ENCODE data around the gene ZNF280D.

DNA sequence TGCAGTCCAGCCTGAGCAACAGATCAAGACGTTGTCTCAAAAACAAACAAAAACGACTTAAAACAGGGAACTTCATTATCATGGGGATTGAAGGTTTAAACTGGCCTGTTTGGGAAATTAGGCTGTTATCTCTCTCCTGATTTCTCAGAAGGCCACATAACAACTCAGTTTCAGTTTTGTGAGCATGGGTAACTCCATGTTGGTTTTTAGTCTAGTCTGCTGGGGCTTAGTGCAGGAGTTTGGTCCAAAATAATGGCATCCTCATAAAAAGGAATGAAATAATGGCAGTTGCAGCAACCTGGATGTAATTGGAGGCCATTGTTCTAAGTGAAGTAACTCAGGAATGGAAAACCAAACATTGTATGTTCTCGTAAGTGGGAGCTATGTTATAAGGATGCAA, 2.3 kb upstream of the ZNF280D start:
- TF ChIP-seq POLR2A (IDR thresholded peaks at IDR 0.05): no peak
- TF ChIP-seq, protein P1, sequence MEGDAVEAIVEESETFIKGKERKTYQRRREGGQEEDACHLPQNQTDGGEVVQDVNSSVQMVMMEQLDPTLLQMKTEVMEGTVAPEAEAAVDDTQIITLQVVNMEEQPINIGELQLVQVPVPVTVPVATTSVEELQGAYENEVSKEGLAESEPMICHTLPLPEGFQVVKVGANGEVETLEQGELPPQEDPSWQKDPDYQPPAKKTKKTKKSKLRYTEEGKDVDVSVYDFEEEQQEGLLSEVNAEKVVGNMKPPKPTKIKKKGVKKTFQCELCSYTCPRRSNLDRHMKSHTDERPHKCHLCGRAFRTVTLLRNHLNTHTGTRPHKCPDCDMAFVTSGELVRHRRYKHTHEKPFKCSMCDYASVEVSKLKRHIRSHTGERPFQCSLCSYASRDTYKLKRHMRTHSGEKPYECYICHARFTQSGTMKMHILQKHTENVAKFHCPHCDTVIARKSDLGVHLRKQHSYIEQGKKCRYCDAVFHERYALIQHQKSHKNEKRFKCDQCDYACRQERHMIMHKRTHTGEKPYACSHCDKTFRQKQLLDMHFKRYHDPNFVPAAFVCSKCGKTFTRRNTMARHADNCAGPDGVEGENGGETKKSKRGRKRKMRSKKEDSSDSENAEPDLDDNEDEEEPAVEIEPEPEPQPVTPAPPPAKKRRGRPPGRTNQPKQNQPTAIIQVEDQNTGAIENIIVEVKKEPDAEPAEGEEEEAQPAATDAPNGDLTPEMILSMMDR (IDR thresholded peaks at IDR 0.05): no peak
